Calu3 (cell line): Measurements from ENCODE around the gene NINL. TPM values are rescaled to one million over a fixed set of nuclear protein-coding genes. Genes with fewer than 3 reads are reported as not detected.

Experiments used
- BruUV-seq: library from RNA; stranded (reverse); fragments of 400-500 nt; replicated peaks from 2 replicates; lab custom pipeline; 2021; lab: Mats Ljungman, UMichigan
- CTCF ChIA-PET: fragments of 300-600 bp; sonication (Branson Sonifier 250); formaldehyde crosslinking; loops from one replicate; lab custom pipeline; 2022; ENCODE audit warnings: antibody characterized with exemption; lab: Charles Lee
- DNase-seq: peaks from one replicate; pipeline ENCODE4 v3.0.0; 2022
- H3K27ac Mint-ChIP-seq: one replicate; pipeline ENCODE4 v1.8.0; 2022; ENCODE audit warnings: mixed read lengths; ENCODE audit not compliant: unreplicated experiment
- H3K27me3 Mint-ChIP-seq: one replicate; pipeline ENCODE4 v1.8.0; 2022; ENCODE audit warnings: mixed read lengths; ENCODE audit not compliant: unreplicated experiment
- H3K36me3 Mint-ChIP-seq: one replicate; pipeline ENCODE4 v1.8.0; 2022; ENCODE audit warnings: mild to moderate bottlenecking, moderate library complexity, mixed read lengths; ENCODE audit not compliant: insufficient read depth, unreplicated experiment
- H3K4me1 Mint-ChIP-seq: one replicate; pipeline ENCODE4 v1.8.0; 2022; ENCODE audit warnings: mild to moderate bottlenecking, low read depth, mixed read lengths; ENCODE audit not compliant: unreplicated experiment
- H3K4me3 Mint-ChIP-seq: one replicate; pipeline ENCODE4 v1.8.0; 2022; ENCODE audit warnings: mild to moderate bottlenecking, low read depth, moderate library complexity, mixed read lengths; ENCODE audit not compliant: unreplicated experiment
- H3K9me3 Mint-ChIP-seq: one replicate; pipeline ENCODE4 v1.8.0; 2022; ENCODE audit warnings: low read depth, mixed read lengths; ENCODE audit not compliant: unreplicated experiment
- CTCF ChIP-seq: fragments of 200-600 bp; IDR thresholded peaks from one replicate; pipeline ENCODE4 v1.8.0; 2022; ENCODE audit warnings: antibody characterized with exemption; ENCODE audit not compliant: unreplicated experiment
- intact Hi-C: fragments of 100-400 bp; cut with micrococcal nuclease; formaldehyde crosslinking; loops from one replicate; pipeline ENCODE4 v1.10.0; 2022; ENCODE audit not compliant: unreplicated experiment
- total RNA-seq: library from RNA; stranded (reverse); gene quantifications from 2 replicates; pipeline ENCODE4 v1.2.3, GENCODE V29; 2022

The NINL gene
- total RNA-seq, 1 experiment from 2014 or later: 9.1 TPM

- no peak for DNase-seq
- H3K36me3 Mint-ChIP-seq: no peaks in the 10 kb centered on the region
- H3K27me3 Mint-ChIP-seq: no peaks in the 10 kb centered on the region
- no peaks in the 10 kb centered on the region for H3K9me3 Mint-ChIP-seq
- no peak overlapping the region for H3K4me3 Mint-ChIP-seq
- H3K4me1 Mint-ChIP-seq: no peaks in the 10 kb centered on the region
- no peak for TF ChIP-seq CTCF
- no TSS peak for BruUV-seq
- no peak overlapping the region for H3K27ac Mint-ChIP-seq
- intact Hi-C loops: no loop called here
- CTCF ChIA-PET: interaction anchor here (0.6 kb wide), 1 partner anchor 132 kb away, joined by 4 read pairs; no protein-coding TSS in a partner anchor
These were observed 164.2 kb downstream of the NINL start for GRCh38 chr20:25421102-25421501.

GRCh38 chr20:25418776-25419175, 166.6 kb downstream of the NINL start:
- intact Hi-C loops: no loop called here
- TF ChIP-seq CTCF: no peak
- H3K36me3 Mint-ChIP-seq: no peaks in the 10 kb centered on the region
- no peak overlapping the region for H3K27ac Mint-ChIP-seq
- H3K27me3 Mint-ChIP-seq: no peaks in the 10 kb centered on the region
- no peak overlapping the region for H3K4me3 Mint-ChIP-seq
- CTCF ChIA-PET: no interaction called here
- DNase-seq: no peak
- no peaks in the 10 kb centered on the region for H3K4me1 Mint-ChIP-seq
- no TSS peak for BruUV-seq
- H3K9me3 Mint-ChIP-seq: no peaks in the 10 kb centered on the region

GRCh38 chr20:25408890-25409289, 176.4 kb downstream of the NINL start:
- CTCF ChIA-PET: no interaction called here
- H3K27me3 Mint-ChIP-seq: no peaks in the 10 kb centered on the region
- no peak for DNase-seq

GRCh38 chr20:25408170-25408547, 177.2 kb downstream of the NINL start:
- CTCF ChIA-PET: no interaction called here
- H3K4me3 Mint-ChIP-seq: peak overlapping the region; percentile 80
- BruUV-seq: no TSS peak
- intact Hi-C loops: no loop called here
- no peaks in the 10 kb centered on the region for H3K9me3 Mint-ChIP-seq
- no peak overlapping the region for H3K27ac Mint-ChIP-seq
- no peaks in the 10 kb centered on the region for H3K27me3 Mint-ChIP-seq
- TF ChIP-seq CTCF: no peak
- H3K36me3 Mint-ChIP-seq: peaks cover 16% of the 10 kb centered on the region
- H3K4me1 Mint-ChIP-seq: peaks cover 11% of the 10 kb centered on the region
- no peak for DNase-seq

More at GRCh38 chr20:25408890-25409289, 176.4 kb downstream of the NINL start:
- Mint-ChIP-seq H3K4me1 (peaks cover 11% of the 10 kb centered on the region), H3K27ac (no peak overlapping the region), H3K4me3 (no peak overlapping the region), H3K9me3 (no peaks in the 10 kb centered on the region), H3K36me3 (peaks cover 16% of the 10 kb centered on the region)
- TF ChIP-seq CTCF: no peak
- no TSS peak for BruUV-seq
- intact Hi-C loops: no loop called here
